Suprapubic skin (tissue), 4 donors: ENCODE data around the gene CCDC197.

ENCODE experiments used
- EP300 ChIP-seq: sonication (generic); formaldehyde crosslinking; IDR thresholded peaks from one replicate; pipeline ENCODE4 v1.6.1; 2017; ENCODE audit warnings: antibody characterized with exemption
- POLR2A ChIP-seq, 2 donors: fragments of 450-650 bp; IDR thresholded peaks; one replicate each; pipeline ENCODE4 v1.6.1; 2017; ENCODE audit warnings: antibody characterized with exemption in 2 of 2, mild to moderate bottlenecking in 2 of 2, moderate library complexity in 2 of 2
- POLR2AphosphoS5 ChIP-seq, 3 donors: sonication (generic); formaldehyde crosslinking; IDR thresholded peaks; one replicate each; pipeline ENCODE4 v1.6.1; 2017; ENCODE audit warnings: antibody characterized with exemption in 3 of 3
- TF ChIP-seq, protein P1 (sequence below), 2 donors: fragments of 200-600 bp in 1 of 2; fragments of 450-650 bp in 1 of 2; sonication (generic) in 1 of 2; IDR thresholded peaks; one replicate each; pipeline ENCODE4 v1.5.1; 2016 to 2019; ENCODE audit warnings: antibody characterized with exemption in 2 of 2, mild to moderate bottlenecking in 1 of 2, moderate library complexity in 1 of 2

DNA sequence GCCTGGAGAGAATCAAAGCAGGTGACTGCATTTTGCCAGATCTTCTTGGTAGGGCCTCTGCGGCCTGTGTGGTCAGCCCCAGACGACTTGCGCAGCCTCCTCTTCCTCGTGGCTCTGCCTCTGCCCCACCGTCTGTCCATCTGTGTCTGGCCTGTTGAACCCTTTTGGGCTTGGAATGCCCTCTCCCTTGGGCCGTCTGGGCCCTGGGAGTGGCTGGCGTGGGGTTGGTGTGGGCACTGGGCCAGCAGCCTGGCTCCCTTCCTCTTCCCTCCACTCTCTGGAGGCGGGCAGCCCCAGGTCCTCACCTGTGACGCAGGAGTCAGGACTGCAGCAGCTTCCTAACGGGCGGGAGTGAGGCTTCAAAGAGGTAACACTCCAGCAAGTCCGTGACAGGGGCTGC, 9.7 kb upstream of the CCDC197 start:
- TF ChIP-seq POLR2AphosphoS5 (IDR thresholded peaks at IDR 0.05) (no peak), POLR2A (IDR thresholded peaks at IDR 0.05) (no peak), EP300 (no peak)
- TF ChIP-seq, protein P1, sequence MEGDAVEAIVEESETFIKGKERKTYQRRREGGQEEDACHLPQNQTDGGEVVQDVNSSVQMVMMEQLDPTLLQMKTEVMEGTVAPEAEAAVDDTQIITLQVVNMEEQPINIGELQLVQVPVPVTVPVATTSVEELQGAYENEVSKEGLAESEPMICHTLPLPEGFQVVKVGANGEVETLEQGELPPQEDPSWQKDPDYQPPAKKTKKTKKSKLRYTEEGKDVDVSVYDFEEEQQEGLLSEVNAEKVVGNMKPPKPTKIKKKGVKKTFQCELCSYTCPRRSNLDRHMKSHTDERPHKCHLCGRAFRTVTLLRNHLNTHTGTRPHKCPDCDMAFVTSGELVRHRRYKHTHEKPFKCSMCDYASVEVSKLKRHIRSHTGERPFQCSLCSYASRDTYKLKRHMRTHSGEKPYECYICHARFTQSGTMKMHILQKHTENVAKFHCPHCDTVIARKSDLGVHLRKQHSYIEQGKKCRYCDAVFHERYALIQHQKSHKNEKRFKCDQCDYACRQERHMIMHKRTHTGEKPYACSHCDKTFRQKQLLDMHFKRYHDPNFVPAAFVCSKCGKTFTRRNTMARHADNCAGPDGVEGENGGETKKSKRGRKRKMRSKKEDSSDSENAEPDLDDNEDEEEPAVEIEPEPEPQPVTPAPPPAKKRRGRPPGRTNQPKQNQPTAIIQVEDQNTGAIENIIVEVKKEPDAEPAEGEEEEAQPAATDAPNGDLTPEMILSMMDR (IDR thresholded peaks at IDR 0.05): no peak
